A549 treated with CORT108297 at 1 μM for 4 hours (cell line): ENCODE results near the gene CCR8. TPM values are rescaled to one million over a fixed set of nuclear protein-coding genes. Genes with fewer than 3 reads are reported as not detected.

Experiments
- total RNA-seq: library from RNA; stranded (reverse); fragments of 200-300 nt; extraction: Qiagen RNA extraction; gene quantifications from 5 replicates; pipeline ENCODE4 v1.2.3, GENCODE V29; 2022

The CCR8 gene, protein sequence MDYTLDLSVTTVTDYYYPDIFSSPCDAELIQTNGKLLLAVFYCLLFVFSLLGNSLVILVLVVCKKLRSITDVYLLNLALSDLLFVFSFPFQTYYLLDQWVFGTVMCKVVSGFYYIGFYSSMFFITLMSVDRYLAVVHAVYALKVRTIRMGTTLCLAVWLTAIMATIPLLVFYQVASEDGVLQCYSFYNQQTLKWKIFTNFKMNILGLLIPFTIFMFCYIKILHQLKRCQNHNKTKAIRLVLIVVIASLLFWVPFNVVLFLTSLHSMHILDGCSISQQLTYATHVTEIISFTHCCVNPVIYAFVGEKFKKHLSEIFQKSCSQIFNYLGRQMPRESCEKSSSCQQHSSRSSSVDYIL
- total RNA-seq = not detected in 5 replicates

DNA sequence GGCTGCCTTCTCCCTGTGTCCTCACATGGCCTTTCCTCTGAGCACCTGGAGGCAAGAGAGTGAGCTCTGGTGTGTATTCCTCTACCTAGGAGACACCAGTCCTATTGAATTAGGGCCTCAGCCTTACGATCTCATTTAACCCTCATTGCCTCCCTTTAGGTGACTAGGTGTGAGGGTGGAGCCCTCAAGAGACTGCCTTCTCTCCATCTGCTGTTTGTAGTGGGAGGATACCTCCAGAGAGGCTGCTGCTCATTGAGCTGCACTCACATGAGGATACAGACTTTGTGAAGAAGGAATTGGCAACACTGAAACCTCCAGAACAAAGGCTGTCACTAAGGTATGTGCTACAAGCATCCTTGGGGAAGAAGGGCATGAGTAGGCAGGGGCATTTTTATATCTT lies at the start of gene CCR8:
Gene CCR8 (plus strand): TSS at position 217 of the 400 bp plus-strand sequence. CDS start 2,623 bp downstream, outside the sequence.

DNA sequence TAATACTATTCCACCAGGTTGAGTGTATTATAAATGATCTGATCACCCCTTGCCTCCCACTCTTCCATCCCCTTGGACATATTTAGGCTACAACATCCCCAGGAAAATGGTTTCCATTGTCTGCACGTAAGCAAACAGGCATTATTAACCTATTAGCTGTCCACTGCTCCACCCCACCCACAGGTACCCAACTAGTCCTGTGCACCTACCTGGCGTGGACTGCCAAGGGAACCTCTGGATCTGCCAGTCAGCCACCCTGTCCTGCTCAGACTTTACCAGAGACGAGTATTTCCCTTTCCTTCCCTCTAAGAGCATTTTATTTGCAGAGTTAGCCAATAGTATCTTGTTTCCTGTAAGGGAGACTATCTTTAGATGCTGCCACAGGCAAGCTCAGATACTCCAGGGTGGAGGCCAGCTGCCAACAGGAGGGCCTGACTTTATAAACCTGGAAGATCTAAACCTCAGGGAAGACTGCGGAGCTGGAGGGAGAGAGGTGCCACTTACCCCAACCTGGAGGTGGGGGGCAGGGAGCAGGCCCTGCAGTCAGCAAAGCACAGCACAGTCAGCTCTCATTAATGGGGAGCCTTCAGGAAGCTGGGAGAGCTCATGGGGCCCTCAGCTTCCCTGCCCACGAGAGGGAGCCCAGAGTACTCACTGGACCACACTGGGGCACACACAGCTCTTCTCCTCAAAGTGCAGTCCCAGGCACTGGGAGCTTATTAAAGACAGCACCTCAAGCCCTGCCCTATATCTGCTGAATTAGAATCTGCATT lies 49.6 kb upstream of the CCR8 start, which contains the start of gene CX3CR1:
Gene CX3CR1 (minus strand): TSS at position 292 of the 773 bp plus-strand sequence. CDS start 13,527 bp downstream, outside the sequence.

Other genes with a start within 250 kb of the CCR8 start
- 26.6 to 36.7 TPM (median 34.9 TPM) in 5 replicates for gene GORASP1, start 222.1 kb upstream of the CCR8 start, total RNA-seq
- gene TTC21A, start 222.0 kb upstream of the CCR8 start, total RNA-seq = 0.91 to 2.8 TPM (median 1.9 TPM) in 5 replicates
- gene CSRNP1, start 176.1 kb upstream of the CCR8 start, total RNA-seq = 14.2 to 24.6 TPM (median 18.0 TPM) in 5 replicates
- gene XIRP1, start 137.1 kb upstream of the CCR8 start, total RNA-seq = 0.02 to 0.07 TPM (median 0.04 TPM) in 5 replicates
- 0.05 to 0.12 TPM (median 0.05 TPM) in 3 of 5 replicates, not detected in the others for gene CX3CR1, start 49.7 kb upstream of the CCR8 start, total RNA-seq
- gene SLC25A38, start 53.7 kb downstream of the CCR8 start, total RNA-seq = 37.8 to 46.5 TPM (median 39.3 TPM) in 5 replicates
- gene RPSA, start 77.0 kb downstream of the CCR8 start, total RNA-seq = 2,621 to 2,951 TPM (median 2,688 TPM) in 5 replicates
- 0.06 to 0.07 TPM in 2 of 5 replicates, not detected in the others for gene MOBP, start 138.0 kb downstream of the CCR8 start, total RNA-seq